OCI-LY1 (cell line): ENCODE results near the gene SEMA3D.

Experiments used
- CTCF ChIP-seq: fragments of 200-600 bp; sonication (generic), shearing (Covaris generic); IDR thresholded peaks from 2 replicates; pipeline ENCODE4 v1.5.1; 2017; ENCODE audit warnings: mild to moderate bottlenecking, antibody characterized with exemption, low read length, moderate library complexity, mixed read lengths
- EZH2 ChIP-seq: fragments of 200-600 bp; sonication (generic), shearing (Covaris generic); IDR thresholded peaks from 2 replicates; pipeline ENCODE4 v1.8.0; 2017; ENCODE audit warnings: borderline replicate concordance, mixed run types, mild to moderate bottlenecking, antibody characterized with exemption, low read length, moderate library complexity, mixed read lengths

DNA sequence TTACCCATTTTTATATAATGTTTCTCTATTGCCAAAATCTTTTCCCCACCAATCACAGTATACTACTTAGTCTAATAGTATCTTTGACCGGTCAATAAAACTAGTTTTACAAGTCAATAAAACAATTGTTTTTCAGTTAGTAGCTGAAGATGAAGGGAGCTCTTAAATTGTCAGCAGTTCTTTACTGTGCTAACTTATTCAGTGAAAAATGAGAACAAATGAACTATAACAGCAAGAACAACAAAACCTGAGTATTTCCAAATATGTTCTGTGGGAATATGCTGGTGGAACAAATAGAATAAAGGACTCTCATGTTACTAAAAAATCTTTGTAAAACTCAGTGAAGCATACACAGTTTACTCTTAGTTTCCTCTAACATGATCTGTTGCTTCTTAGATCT lies 134.0 kb downstream of the SEMA3D start:
- TF ChIP-seq CTCF = no peak
- TF ChIP-seq EZH2 = no peak
